NCI-H2107 treated with DMSO at 0.1 percent for 48 hours (cell line): Measurements from ENCODE around the gene CLEC3A.
"Not testable (repeated sequence)": the region's sequence is repeated elsewhere in the genome, so short reads cannot be mapped to it uniquely, and the experiment has no call there.

ENCODE experiments used
- DNase-seq: peaks from one replicate; lab custom pipeline; 2025; ENCODE audit not compliant: unreplicated experiment; lab: John Stamatoyannopoulos, UW

CLEC3A gene

DNA sequence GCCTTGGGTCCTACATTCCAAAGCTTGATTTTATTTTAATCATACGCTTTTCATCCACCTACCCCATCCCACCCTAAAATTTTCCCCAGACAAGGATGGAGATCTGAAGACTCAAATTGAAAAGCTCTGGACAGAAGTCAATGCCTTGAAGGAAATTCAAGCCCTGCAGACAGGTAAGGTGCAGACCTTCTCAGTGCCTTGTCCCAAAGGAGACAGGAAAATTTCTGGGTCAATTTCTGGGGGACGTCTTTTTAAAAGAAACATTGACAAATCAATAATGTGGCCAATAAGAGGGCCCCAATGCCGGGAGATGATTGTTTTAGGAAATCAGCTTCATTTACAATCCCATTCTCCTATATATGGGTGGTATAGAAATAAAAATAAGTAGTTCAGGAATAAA is 5.7 kb downstream of the CLEC3A start:
- DNase-seq: no peak

DNA sequence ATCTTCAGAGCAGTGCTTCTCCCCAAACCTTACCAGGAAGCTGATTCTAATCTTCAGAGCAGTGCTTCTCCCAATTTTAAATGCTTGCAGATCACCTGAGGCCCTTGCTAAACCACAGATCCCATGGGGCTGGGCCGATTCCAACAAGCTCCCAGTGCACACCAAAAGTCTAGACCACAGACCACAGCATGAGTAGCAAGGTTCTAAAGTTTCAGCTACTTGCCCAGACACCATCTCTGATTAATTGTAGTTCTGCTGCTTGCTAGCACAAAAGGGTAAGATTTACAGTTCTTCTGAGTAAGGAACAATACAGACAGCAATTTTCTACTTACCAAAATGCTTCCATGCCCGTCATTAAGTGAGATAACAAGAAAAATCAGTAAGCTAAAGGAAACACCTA is 12.2 kb downstream of the CLEC3A start:
- DNase-seq: peak; percentile 90

DNA sequence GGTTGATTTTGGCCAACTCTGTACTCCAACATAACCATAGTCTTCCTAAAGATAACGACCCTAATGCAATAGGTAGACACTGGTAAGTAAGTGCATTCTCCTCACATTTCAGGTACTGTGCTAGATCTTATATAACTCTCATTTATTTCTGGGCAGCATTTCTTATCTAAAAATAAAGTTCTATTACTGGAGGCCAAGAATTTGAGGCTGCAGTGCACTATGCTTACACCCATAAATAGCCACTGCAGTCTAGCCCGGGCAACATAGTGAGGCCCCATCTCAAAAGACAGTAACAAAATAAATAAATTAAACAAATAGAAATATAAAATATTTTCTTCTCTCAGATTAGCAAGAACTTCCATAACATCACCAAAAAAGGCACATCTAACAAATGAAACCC is 12.7 kb downstream of the CLEC3A start:
- DNase-seq: no peak

DNA sequence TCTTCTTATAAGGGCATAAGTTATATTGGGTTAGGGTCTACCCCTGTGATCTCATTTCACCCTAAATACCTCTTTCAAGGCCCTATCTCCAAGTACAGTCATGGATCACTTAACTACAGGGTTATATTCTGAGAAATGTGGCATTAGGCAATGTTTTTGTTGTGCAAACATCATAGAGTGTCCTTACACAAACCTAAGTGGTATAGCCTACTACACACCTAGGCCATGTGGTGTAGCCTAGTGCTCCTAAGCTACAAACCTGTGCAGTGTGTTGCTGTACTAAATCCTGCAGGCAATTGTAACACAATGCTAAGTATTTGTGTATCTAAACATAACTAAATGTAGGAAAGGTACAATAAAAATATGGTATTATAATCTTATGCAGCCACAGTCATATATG is 18.0 kb downstream of the CLEC3A start:
- no peak for DNase-seq

DNA sequence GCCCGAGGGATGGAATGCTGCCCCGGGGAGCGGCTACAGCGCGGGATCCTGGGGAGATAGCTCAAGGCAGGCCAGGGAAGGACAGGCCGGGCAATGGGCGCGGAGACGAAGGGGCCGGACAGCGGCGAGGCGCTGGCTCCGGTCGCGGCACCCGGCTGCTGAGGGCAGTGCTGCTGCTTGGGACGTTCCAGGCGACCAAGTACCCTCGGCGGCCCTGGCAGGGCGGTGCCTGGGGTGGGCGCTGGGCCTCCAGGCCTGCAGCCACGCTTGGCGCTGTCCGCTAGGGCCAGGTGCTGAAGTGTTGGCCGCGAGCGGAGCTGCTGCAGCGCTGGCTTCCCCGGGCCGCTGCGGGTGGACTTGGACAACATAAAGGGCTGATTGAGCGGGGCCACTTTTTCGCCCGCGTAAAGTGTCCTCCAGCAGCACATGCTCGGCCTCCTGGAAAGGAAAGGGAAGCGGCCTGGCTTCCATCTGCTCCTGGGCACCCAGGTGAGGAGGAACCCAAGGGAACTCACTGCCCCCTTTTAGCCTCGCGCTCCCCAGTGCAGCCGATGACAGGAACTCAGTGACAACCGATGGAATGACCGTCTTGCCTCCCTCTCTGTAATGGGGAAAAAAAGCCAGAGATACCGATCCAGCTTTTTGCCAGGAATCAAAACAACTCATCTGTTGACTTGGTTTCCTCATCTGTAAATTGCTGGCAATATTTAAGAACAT is 23.7 kb downstream of the CLEC3A start:
- DNase-seq: no peak

DNA sequence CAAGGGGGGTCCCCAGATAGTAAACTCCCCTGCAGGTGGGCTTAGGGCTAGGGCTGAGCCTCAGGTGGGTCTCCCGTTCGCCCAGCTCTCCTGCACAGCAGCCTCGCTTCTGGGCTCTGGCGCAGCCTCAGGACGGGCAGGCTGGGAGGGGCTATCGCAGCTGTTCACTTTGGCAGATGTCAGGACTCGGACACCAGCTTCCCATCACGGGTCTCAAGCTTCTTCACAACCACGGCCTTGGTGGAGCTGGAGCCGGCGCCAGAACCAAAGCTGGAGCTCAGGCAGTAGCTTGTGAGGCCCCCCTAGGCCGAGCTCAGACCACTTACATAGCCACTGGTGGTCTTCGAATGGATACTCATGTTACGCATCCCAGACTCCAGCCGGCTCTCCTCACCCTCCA is 26.0 kb downstream of the CLEC3A start:
- DNase-seq: no peak

DNA sequence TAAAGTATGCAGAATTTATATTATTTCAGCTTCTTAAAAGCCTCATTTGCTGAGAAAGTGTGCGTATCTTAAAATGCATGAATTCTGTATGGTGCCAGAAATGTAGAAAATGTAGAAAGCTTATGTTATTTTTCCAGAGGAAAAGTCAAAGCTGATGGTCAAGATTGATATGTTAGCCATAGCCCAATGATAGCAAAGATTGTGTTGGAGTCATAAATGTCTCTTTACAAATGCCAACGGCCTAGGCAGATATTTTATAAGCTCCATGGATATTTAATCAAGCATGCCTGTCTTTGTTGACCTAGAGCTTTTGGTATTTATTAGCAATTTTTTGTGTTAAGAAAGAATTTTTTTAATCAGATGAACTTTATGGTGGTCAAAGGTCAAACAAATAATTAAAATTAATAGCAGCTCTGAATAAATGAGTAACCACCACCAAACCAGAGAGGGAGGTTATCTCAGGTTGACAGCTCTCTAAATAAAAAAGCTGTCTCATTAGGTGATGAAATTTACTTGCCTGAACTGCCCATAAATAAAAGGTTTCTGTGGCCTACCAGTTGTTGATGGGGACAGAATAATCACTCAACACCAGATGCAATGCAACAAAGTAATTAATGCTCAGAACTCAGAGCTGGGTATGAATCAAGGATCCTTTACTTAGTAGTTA is 28.5 kb downstream of the CLEC3A start:
- DNase-seq: no peak

DNA sequence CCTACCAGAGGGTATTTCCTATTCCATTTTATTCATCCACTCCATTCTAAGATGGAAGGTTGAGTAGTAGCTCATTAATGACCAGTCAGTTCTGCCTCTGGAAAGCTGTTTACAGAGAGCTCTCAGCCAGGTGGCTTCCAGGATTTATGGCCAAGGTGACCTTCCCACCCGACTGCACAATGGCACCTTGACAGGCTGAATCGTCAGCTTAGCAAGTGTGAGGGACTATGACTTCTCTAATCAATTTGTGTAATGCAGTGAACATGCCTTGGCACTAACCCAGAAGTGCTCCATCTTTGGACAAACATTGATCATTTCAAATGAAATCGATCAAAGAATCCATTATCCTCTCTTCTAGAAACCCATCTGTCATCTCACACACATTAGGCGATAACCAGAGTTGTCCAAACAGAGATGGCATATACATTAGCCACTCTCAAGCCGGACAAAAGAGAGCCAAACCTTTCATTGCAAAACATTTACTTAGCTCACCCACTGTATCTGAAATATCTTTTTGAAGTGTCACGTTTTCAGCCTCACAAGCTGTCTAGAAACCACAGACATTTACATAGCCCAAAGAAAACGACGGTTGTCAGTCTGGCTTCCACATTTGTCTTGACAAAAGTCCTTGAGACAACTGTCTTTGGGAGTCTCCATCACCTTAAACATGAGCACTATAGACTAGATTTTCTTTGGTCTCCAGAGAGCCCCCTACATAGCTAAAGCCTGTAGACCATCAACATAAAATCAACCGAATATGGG is 35.6 kb downstream of the CLEC3A start:
- DNase-seq: no peak

DNA sequence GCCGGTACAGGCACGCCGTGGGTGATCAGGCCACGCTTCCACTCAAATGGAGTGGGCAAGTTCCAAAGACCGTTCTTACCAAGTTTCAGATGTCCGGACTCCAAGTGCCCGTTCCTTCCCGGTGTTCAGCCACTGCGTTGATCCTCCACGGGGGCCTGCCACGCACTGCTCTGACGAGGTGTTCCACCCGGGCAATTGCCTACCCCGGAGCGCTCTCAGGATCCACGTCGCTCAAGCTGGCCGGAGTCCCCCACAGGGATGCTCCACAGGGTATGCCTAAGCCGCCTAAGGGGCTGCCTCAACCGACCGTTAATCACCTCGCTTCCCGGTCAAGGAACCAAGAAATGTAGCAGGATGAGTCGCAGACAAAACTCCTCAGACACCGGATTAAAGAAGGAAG is 37.5 kb downstream of the CLEC3A start:
- DNase-seq: not testable (repeated sequence)

DNA sequence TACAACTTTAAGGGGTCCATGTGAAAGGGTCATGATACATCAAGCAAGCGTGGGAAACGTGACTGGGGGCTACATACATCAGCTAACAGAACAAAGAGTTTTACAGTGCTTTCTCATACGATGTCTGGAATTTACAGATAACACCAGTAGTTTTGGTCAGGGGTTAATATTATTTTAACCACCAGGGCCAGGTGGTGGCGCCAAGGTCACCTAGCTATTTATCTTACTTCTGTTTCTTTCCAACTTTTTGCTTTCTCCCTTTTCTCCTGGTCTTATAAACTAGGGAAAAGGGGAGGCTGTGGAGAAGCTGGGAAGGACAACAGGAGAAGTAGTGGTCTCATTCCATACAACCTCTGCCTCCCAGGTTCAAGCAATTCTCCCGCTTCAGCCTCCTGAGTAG is 37.9 kb downstream of the CLEC3A start:
- no peak for DNase-seq

DNA sequence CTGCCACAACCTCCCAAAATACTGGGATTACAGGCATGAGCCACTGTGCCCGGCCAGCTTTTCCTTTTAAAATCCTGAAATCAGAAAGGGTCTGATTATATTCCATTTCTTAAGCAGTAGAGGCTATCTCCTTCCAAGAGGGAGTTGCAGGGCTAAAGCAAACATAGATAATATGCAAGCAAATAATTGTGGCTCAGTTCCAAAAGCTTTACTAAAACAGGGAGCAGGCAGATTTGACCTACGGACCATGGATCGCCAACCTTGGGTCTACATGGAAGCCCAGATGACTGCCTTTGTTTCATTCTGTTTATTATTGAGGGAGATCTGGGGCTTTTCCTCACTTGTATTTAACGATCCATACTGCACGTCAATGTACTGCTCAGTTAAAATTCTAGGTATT is 38.5 kb downstream of the CLEC3A start:
- no peak for DNase-seq

DNA sequence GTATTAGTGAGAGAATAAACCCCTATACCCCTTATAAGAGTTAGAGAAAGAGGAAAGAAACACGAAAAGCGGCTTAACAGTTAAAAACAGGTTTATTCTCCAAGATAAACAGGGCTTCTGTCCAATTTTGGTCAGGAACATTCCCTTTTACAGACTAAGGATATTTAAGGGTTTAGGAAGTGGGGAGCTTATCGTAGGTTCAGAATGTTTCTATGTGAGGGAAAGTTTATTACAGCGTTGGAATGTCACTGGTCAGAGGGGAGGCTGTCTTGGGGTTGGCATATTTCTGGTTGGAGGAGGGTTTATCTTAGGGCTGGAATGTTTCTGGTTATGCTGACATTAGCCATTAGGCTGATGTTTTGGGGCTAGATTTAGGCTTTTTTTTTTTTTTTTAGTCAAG is 43.0 kb downstream of the CLEC3A start:
- DNase-seq: no peak

DNA sequence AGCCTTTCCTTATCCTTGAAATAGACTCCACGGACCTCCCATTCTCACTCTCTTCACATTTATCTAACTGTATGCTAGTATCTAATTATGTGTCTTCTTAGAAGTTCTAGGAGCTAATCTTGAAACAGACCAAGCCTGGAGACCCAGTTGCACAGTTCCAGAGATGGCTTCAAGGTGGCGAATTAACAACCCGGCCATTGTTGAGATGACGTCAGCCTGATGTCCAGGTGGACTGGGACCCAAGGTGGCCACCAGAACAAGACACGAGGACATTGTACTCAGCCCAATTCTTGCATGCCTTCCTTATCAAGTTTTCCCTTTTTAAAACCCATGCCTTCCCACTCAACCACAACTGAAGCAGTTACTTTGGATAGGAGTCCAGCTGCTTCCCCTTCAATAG is 47.6 kb downstream of the CLEC3A start:
- DNase-seq: no peak

DNA sequence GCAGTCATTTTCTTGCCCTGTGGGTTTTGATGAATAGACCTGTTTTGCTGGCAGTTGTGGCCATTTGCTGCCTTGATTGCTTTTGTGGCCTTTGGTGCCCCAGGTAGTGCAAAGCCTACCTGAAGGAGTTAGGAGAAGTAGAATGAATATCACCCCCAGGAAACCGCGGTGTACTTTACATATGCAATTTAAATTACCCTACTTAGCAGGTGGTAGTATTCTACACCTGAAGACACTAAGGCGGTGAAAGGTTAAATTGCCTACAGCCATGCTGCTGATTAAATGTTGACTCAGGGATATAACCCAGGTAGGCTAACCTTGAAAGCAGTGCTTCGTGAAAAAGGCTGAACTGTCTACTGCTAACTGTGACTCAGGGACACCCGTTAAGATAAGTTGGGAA is 49.9 kb downstream of the CLEC3A start:
- DNase-seq: no peak

DNA sequence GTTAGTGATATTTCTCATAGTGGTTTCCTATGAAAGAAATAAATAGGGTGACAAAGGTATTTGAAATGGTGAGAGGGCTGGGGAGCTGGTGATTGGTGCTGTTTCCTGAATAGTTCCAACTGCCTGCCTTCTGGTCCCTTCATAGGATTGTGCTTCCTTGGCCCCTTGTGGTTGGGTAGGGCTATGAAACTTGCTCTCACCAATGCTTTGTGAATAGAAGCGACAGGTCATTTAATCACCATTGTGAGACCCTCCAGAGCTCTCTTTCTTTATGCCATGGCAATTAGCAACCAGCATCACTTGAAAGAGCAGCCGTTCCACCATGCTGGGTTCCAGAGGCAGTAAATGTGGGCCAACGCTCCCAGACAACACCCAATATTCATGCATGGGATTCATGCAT is 53.5 kb downstream of the CLEC3A start:
- no peak for DNase-seq

DNA sequence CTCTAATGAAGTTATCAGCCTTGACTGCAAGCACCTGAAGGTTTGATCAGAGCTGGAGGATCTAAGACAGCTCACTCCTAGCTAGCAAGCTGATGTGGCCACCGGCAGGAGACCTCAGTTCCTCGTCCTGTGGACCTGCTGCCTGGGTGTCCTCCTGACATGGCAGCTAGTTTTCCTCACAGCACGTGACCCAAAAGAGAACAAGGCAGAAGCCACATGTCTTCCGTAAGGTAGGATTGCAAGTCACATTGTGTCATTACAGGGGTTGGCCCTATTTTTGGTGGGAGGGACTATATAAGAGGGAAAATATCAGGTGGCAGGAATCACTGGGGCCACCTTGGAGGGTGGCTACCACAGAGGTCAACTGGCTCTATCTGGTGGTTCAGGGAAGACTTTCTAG is 59.0 kb downstream of the CLEC3A start:
- DNase-seq: no peak
